CD8-positive, alpha-beta memory T cell (primary cell): Measurements from ENCODE around the gene LRRC8A. TPM values are rescaled to one million over a fixed set of nuclear protein-coding genes. Genes with fewer than 3 reads are reported as not detected.
"Not testable (repeated sequence)": the region's sequence is repeated elsewhere in the genome, so short reads cannot be mapped to it uniquely, and the experiment has no call there.

Experiments used
- CTCF ChIA-PET: fragments of 350-600 bp; sonication (Branson Sonifier 250); formaldehyde crosslinking; loops from one replicate; lab custom pipeline; 2021; ENCODE audit warnings: antibody characterized with exemption; lab: Charles Lee
- POLR2A ChIA-PET: fragments of 350-600 bp; sonication (Branson Sonifier 250); formaldehyde crosslinking; loops from one replicate; lab custom pipeline; 2021; ENCODE audit warnings: antibody characterized with exemption; lab: Charles Lee
- DNase-seq, 5 donors: peaks; one replicate each; pipeline versions ENCODE4 v3.0.0 to v3.0.0-alpha.2; 2020 to 2022; ENCODE audit warnings: mixed read lengths in 1 of 5
- H3K27ac ChIP-seq: one replicate; pipeline ENCODE4 v1.7.0; 2013; ENCODE audit warnings: low read depth, mild to moderate bottlenecking, low read length, moderate library complexity
- H3K27me3 ChIP-seq: 2 replicates; pipeline ENCODE4 v1.7.0; 2013; ENCODE audit warnings: low read length, mild to moderate bottlenecking; ENCODE audit not compliant: insufficient read depth, poor library complexity, severe bottlenecking
- H3K36me3 ChIP-seq: 2 replicates; pipeline ENCODE4 v1.7.0; 2013; ENCODE audit warnings: mild to moderate bottlenecking, low read length, moderate library complexity; ENCODE audit not compliant: insufficient read depth
- H3K4me1 ChIP-seq: 2 replicates; pipeline ENCODE4 v1.7.0; 2013; ENCODE audit warnings: mild to moderate bottlenecking, low read length, moderate library complexity; ENCODE audit not compliant: insufficient read depth
- H3K4me3 ChIP-seq: 2 replicates; pipeline ENCODE4 v1.7.0; 2013; ENCODE audit warnings: mild to moderate bottlenecking, low read length
- H3K9me3 ChIP-seq: 2 replicates; pipeline ENCODE4 v1.7.0; 2013; ENCODE audit warnings: mild to moderate bottlenecking, low read length
- H3K27ac Mint-ChIP-seq, 8 donors: one replicate each; pipeline ENCODE4 v1.8.0; 2020 to 2021; ENCODE audit warnings: mixed read lengths in 8 of 8, mild to moderate bottlenecking in 6 of 8, inconsistent platforms in 3 of 8, moderate library complexity in 3 of 8
- H3K27me3 Mint-ChIP-seq, 2 donors: one replicate each; pipeline ENCODE4 v1.8.0; 2020 to 2021; ENCODE audit warnings: mixed read lengths in 2 of 2, mild to moderate bottlenecking in 1 of 2, moderate library complexity in 1 of 2
- H3K36me3 Mint-ChIP-seq, 3 donors: one replicate each; pipeline ENCODE4 v1.8.0; 2020 to 2021; ENCODE audit warnings: mixed read lengths in 3 of 3, inconsistent platforms in 1 of 3, mild to moderate bottlenecking in 1 of 3
- H3K4me1 Mint-ChIP-seq, 3 donors: one replicate each; pipeline ENCODE4 v1.8.0; 2020 to 2021; ENCODE audit warnings: mixed read lengths in 3 of 3, inconsistent platforms in 1 of 3, mild to moderate bottlenecking in 1 of 3
- H3K4me3 Mint-ChIP-seq, 7 donors: one replicate each; pipeline ENCODE4 v1.8.0; 2020 to 2021; ENCODE audit warnings: mixed read lengths in 7 of 7, mild to moderate bottlenecking in 6 of 7, moderate library complexity in 4 of 7, inconsistent platforms in 2 of 7
- H3K9me3 Mint-ChIP-seq, 5 donors: one replicate each; pipeline ENCODE4 v1.8.0; 2020 to 2022; ENCODE audit warnings: mixed read lengths in 5 of 5, mild to moderate bottlenecking in 3 of 5, moderate library complexity in 2 of 5, inconsistent platforms in 1 of 5
- polyA plus RNA-seq: library from polyadenylated mRNA; unstranded; fragments of 300-500 nt; fragmentation: Illumina TruSeq; gene quantifications from one replicate; pipeline ENCODE4 v1.2.3, GENCODE V29; 2021
- total RNA-seq, 2 experiments: library from RNA; stranded (reverse); gene quantifications; one replicate each; pipeline ENCODE4 v1.2.3, GENCODE V29; 2021

The LRRC8A gene
- total and polyA plus RNA-seq, 3 experiments from 2014 or later = 27.3 to 42.7 (median 27.6) TPM

DNA sequence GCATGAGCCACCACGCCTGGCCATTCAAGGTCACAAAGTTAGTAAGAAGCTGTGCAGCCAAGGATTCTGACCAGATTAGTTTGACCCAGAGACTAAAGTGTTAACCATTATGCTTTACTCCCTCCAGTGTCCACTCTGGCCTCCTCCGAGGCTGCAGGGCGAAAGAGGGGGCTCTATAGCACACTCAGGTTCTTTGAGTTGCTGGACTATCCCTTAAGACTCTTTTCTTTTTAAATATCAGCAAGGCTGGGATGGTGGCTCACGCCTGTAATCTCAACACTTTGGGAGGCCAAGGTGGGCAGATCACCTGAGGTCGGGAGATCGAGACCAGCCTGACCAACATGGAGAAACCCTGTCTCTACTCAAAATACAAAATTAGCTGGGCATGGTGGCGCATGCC lies 63.0 kb downstream of the LRRC8A start:
- H3K36me3 ChIP-seq, H3K9me3 Mint-ChIP-seq, H3K4me3 ChIP-seq, POLR2A ChIA-PET, H3K27me3 Mint-ChIP-seq, H3K9me3 ChIP-seq, CTCF ChIA-PET, H3K27me3 ChIP-seq, H3K27ac ChIP-seq: not testable (repeated sequence)
- DNase-seq = peak in 1 of 5 donors; percentile 7
- peaks cover 20% of the 10 kb centered on the region for H3K4me1 ChIP-seq
- peaks cover 0 to 23% (median 0%) of the 10 kb centered on the region in 3 donors for H3K36me3 Mint-ChIP-seq
- H3K4me1 Mint-ChIP-seq = peaks cover 21 to 36% (median 34%) of the 10 kb centered on the region in 3 donors
- peak overlapping the region in 1 of 7 donors; percentile 24 for H3K4me3 Mint-ChIP-seq
- peak overlapping the region in 3 of 8 donors; percentile 25 to 66 (median 50) for H3K27ac Mint-ChIP-seq

DNA sequence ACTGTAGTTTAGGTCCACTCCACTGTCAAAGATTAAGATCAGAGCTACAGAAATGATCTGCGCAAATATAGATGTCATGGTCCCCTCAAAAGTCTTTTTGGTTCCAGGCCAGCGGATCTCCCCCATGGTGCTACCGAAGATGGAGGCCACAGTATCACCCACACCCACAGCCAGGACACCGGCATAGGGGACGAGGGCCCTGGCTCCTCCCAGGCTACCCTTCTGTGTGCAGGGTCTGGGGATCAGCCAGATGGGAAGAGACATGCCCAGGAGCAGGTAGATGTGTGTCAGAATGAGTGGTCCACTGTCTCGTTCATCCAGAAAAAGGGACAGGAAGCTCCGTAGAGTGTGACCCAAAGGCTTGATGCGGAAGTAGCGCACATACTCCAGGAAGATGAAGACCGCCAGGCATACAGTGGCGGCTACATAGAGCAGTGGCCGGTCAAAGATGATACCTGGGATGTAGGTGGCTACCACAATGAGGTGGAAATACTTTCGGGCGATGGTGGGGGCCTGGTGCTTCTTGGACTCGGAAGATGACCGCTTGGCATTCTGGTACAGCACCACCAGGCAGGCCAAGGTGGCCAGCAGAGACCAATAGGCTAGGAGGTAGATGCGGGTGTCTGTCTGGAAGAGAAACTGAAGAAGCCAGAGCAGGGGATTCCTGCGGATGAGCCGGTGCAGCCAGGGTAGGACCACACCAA lies 64.0 kb downstream of the LRRC8A start:
- Histone ChIP-seq H3K4me3 (peak overlapping the region; percentile 93), H3K27me3 (no peaks in the 10 kb centered on the region), H3K9me3 (no peaks in the 10 kb centered on the region), H3K4me1 (peaks cover 20% of the 10 kb centered on the region), H3K36me3 (no peaks in the 10 kb centered on the region), H3K27ac (no peak overlapping the region)
- no peaks in the 10 kb centered on the region for H3K9me3 Mint-ChIP-seq
- peak in 1 of 5 donors; percentile 41 for DNase-seq
- H3K36me3 Mint-ChIP-seq = peaks cover 0 to 27% (median 0%) of the 10 kb centered on the region in 3 donors
- CTCF ChIA-PET = no interaction called here
- H3K27me3 Mint-ChIP-seq = no peaks in the 10 kb centered on the region
- peak overlapping the region in 6 of 8 donors; percentile 95 to 98 (median 98) for H3K27ac Mint-ChIP-seq
- POLR2A ChIA-PET = no interaction called here
- H3K4me1 Mint-ChIP-seq = peaks cover 21 to 39% (median 39%) of the 10 kb centered on the region in 3 donors
- H3K4me3 Mint-ChIP-seq = peak overlapping the region; percentile 87 to 99 (median 98)

DNA sequence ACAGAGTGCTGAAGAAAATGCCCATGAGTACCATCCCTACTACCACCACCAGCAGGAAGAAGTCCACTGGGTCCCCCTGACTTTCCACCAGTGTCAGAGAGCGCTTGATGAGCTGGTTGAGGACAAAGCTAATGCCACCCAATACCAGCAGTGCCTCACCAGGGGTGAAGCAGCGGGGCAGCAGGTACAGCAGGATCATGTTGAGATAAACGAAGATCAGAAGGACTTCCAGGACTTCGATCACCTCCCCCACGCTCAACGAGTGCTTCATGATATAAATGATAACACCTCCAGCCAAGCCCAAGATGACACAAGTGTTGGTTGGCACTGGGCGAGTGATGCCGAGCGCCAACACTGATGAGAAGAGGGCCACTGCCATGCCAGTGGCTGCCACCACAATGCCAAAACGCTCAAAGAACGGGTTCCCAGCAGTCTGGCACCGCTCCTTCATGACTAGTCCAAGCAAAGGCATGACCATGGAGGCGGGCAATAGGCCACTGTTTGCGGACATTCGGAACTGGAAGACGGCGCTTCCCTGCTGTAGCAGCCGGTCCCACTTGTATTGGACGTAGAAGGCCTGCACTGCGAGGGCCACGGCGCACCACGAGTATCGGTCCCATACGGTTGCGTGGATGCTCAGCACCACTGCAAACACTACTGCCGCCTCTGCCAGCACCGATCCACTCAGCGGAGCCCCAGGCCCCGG lies 64.8 kb downstream of the LRRC8A start:
- Histone ChIP-seq H3K27me3 (no peaks in the 10 kb centered on the region), H3K27ac (peak overlapping the region; percentile 86), H3K4me1 (peaks cover 20% of the 10 kb centered on the region), H3K4me3 (peak overlapping the region; percentile 93), H3K36me3 (no peaks in the 10 kb centered on the region), H3K9me3 (no peaks in the 10 kb centered on the region)
- Mint-ChIP-seq H3K9me3 (no peaks in the 10 kb centered on the region), H3K4me1 (peaks cover 21 to 43% (median 42%) of the 10 kb centered on the region in 3 donors), H3K27ac (peak overlapping the region; percentile 95 to 99 (median 98)), H3K4me3 (peak overlapping the region; percentile 88 to 99 (median 98)), H3K36me3 (peaks cover 0 to 31% (median 2%) of the 10 kb centered on the region in 3 donors), H3K27me3 (no peaks in the 10 kb centered on the region)
- CTCF ChIA-PET = no interaction called here
- peak in 1 of 5 donors; percentile 36 for DNase-seq
- POLR2A ChIA-PET = no interaction called here

DNA sequence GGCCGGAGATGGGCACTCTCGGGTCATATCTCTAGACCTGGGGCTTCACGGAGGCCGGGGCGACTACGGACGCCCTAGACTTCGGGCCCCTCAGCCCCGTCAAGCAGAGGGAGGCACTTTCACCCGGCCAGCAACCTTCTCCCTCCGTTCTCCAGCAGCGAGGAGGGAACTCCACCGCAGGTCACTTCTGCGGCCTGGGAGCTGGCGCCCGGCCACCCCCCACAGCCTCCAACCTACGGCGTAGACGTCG lies 65.3 kb downstream of the LRRC8A start:
- peaks cover 21 to 43% (median 42%) of the 10 kb centered on the region in 3 donors for H3K4me1 Mint-ChIP-seq

DNA sequence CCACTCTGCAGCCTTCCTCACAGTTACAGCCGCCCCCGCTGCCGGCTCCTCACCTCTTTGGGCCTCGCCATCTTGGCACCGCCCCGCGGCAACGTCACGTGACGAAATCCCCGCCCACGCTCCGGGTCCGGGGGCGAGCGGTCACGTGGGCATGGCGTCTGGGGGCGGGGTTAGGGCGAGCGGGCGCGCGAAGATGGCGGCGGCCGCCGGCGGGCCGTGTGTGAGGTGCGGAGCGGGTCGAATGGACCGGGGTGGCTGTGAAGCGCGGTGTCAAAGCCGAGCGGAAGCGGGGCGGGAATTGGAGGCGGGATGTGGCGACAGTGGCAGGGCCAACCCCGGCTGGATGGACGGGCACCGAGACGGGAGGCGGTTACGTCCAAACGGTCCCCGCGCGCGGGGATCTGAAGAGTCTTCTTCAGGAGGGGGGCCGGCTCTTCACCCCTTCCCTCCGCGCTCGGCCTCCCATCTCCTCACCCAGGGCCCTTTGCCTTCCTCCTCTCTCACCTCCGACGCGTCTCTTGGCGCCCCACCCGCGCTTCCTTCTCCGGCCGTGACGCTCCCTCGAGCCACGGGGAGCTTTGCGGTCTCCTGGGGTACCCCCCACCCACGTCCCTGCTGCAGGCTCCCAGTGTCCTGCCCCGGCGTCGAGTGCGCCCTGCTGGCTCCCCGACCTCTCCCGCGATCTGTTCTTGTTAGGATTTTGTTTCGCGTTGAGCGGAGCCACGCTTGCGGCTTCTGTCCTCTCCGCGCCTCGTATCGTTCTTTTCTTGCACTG lies 65.8 kb downstream of the LRRC8A start, which contains the start of the genes DOLK and NUP188:
Gene DOLK, minus strand, starts transcription at position 77 of the 775 bp plus-strand sequence. CDS start 300 bp downstream, outside the sequence.
Gene NUP188, plus strand, starts transcription at position 173 of the 775 bp plus-strand sequence. Its CDS starts 21 bp downstream, at position 194.
- peaks cover 0 to 40% (median 2%) of the 10 kb centered on the region in 3 donors for H3K36me3 Mint-ChIP-seq
- H3K27me3 ChIP-seq = no peaks in the 10 kb centered on the region
- peak within 1 kb of the TSS; percentile 93 for H3K4me3 ChIP-seq
- H3K9me3 Mint-ChIP-seq = no peaks in the 10 kb centered on the region
- peak; percentile 96 to 99 (median 98) for DNase-seq
- H3K36me3 ChIP-seq = no peaks in the 10 kb centered on the region
- H3K9me3 ChIP-seq = no peaks in the 10 kb centered on the region
- POLR2A ChIA-PET = interaction anchor here (0.5 to 0.6 kb wide), 2 partner anchors 72 to 148 kb away, joined by 3 to 7 read pairs; no protein-coding TSS in a partner anchor
- peaks cover 20% of the 10 kb centered on the region for H3K4me1 ChIP-seq
- no peaks in the 10 kb centered on the region for H3K27me3 Mint-ChIP-seq
- peaks cover 22 to 46% (median 45%) of the 10 kb centered on the region in 3 donors for H3K4me1 Mint-ChIP-seq
- peak within 1 kb of the TSS; percentile 95 to 99 (median 98) for H3K27ac Mint-ChIP-seq
- peak within 1 kb of the TSS; percentile 88 to 99 (median 98) for H3K4me3 Mint-ChIP-seq
- H3K27ac ChIP-seq = peak within 1 kb of the TSS; percentile 86
- CTCF ChIA-PET = interaction anchor here (0.6 to 1.3 kb wide), 4 partner anchors 13 to 1517 kb away, joined by 3 to 4 read pairs (median 3); partner anchors contain the start of gene ENDOG

More for the DNA sequence above, 65.3 kb downstream of the LRRC8A start:
- Histone ChIP-seq H3K27me3 (no peaks in the 10 kb centered on the region), H3K4me1 (peaks cover 20% of the 10 kb centered on the region), H3K4me3 (peak overlapping the region; percentile 93), H3K27ac (peak overlapping the region; percentile 86), H3K9me3 (no peaks in the 10 kb centered on the region), H3K36me3 (no peaks in the 10 kb centered on the region)
- H3K36me3 Mint-ChIP-seq = peaks cover 0 to 35% (median 2%) of the 10 kb centered on the region in 3 donors
- DNase-seq = no peak
- H3K9me3 Mint-ChIP-seq = no peaks in the 10 kb centered on the region
- H3K4me3 Mint-ChIP-seq = peak overlapping the region; percentile 88 to 99 (median 98)
- peak overlapping the region; percentile 95 to 99 (median 98) for H3K27ac Mint-ChIP-seq
- H3K27me3 Mint-ChIP-seq = no peaks in the 10 kb centered on the region
- ChIA-PET CTCF (no interaction called here), POLR2A (no interaction called here)

DNA sequence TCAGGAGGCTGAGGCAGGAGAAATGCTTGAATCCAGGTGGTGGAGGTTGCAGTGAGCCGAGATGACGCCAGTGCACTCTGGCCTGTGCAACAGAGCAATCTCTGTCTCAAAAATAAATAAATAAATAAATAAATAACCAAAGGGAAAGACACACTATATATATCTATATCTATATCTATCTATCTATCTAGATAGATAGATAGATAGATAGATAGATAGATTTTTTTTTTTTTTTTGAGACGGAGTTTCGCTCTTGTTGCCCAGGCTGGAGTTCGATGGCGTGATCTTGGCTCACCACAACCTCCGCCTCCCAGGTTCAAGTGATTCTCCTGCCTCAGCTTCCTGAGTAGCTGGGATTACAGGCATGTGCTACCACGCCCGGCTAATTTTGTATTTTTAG lies 79.5 kb downstream of the LRRC8A start:
- H3K9me3 Mint-ChIP-seq, POLR2A ChIA-PET, H3K27me3 ChIP-seq, DNase-seq, H3K4me3 ChIP-seq, H3K4me1 ChIP-seq, H3K27me3 Mint-ChIP-seq, H3K4me3 Mint-ChIP-seq, H3K27ac Mint-ChIP-seq, H3K4me1 Mint-ChIP-seq, H3K9me3 ChIP-seq, H3K27ac ChIP-seq: not testable (repeated sequence)
- CTCF ChIA-PET = interaction anchor here (1.0 kb wide), 1 partner anchor 13 kb away, joined by 3 read pairs; no protein-coding TSS in a partner anchor
- peaks cover 34% of the 10 kb centered on the region for H3K36me3 ChIP-seq
- H3K36me3 Mint-ChIP-seq = peaks cover 0 to 64% (median 0%) of the 10 kb centered on the region in 3 donors
